Measurements from ENCODE around the gene F5. TPM values are rescaled to one million over a fixed set of nuclear protein-coding genes. Genes with fewer than 3 reads are reported as not detected.

Gene F5
- total RNA-seq, 1 experiment from 2014 or later, result 0.37 TPM

GRCh38 chr1:169473347-169473746 lies 112.9 kb downstream of the F5 start:
- Histone ChIP-seq H2AFZ (ENCODE audit: low read depth, low read length, poor library complexity, severe bottlenecking) (no peak overlapping the region), H3K4me3 (replicated peaks in 1 of 2; ENCODE audit: low read depth in 1 of 2, low read length in 2 of 2) (no peak overlapping the region), H3K27ac (ENCODE audit: low read depth, low read length) (no peak overlapping the region), H3K9me3 (ENCODE audit: control insufficient read depth in 1 of 2, insufficient read depth in 1 of 2, low read depth in 1 of 2, low read length in 2 of 2) (no peaks in the 10 kb centered on the region), H3K9me2 (ENCODE audit: insufficient read depth) (no peaks in the 10 kb centered on the region), H3K4me1 (ENCODE audit: control insufficient read depth in 1 of 2, insufficient read depth in 2 of 2, low read length in 2 of 2) (peaks cover 0 to 10% of the 10 kb centered on the region in 2 experiments; a peak in 2 of 4 replicates), H3K4me2 (ENCODE audit: low read length) (no peak overlapping the region), H3K79me2 (ENCODE audit: insufficient read depth, low read length) (peaks cover 8% of the 10 kb centered on the region), H3K9ac (ENCODE audit: low read length) (no peak overlapping the region), H4K20me1 (ENCODE audit: insufficient read depth) (no peaks in the 10 kb centered on the region), H3K27me3 (ENCODE audit: insufficient read depth, low read length) (no peaks in the 10 kb centered on the region), H3K36me3 (ENCODE audit: control insufficient read depth in 1 of 2, insufficient read depth in 2 of 2, low read length in 2 of 2) (peaks cover 2 to 5% of the 10 kb centered on the region in 2 experiments; a peak in 2 of 4 replicates)
- ChIA-PET CTCF (interaction anchor here (1.1 kb wide), 1 partner anchor 9 kb away, joined by 3 read pairs; no protein-coding TSS in a partner anchor), POLR2A (no interaction called here), RAD21 (ENCODE audit: low non-redundant PET in 1 of 2, low total read pairs in 2 of 2, uncharacterized antibody in 2 of 2, unreplicated experiment in 2 of 2) (no interaction called here)
- ATAC-seq (no peak), DNase-seq (ENCODE audit: low read depth, low spot score) (no peak)
- intact Hi-C loops (cut with micrococcal nuclease), result no loop called here
- BruUV-seq (replicated peaks), result no TSS peak
- no peak for TF ChIP-seq EZH2 (IDR thresholded peaks at IDR 0.05)
- TF ChIP-seq CEBPB (IDR thresholded peaks at IDR 0.05; ENCODE audit: low read depth), result peak; percentile 43; the same call in 1 of the 2 replicates
- TF ChIP-seq EGR1 (IDR thresholded peaks at IDR 0.05; ENCODE audit: low read depth), result no peak
- peak; percentile 34; the same call in 1 of the 2 replicates for TF ChIP-seq FOSL1 (IDR thresholded peaks at IDR 0.05; ENCODE audit: low read depth)
- TF ChIP-seq YY1 (IDR thresholded peaks at IDR 0.05; ENCODE audit: extremely low read depth, insufficient replicate concordance, low read depth, low read length), result no peak
- no peak for TF ChIP-seq POLR2A (IDR thresholded peaks at IDR 0.05; ENCODE audit: borderline replicate concordance, extremely low read depth, insufficient read depth, insufficient read length)
- TF ChIP-seq ZNF274 (IDR thresholded peaks at IDR 0.05; ENCODE audit: low read depth, low read length), result no peak
- no peak for TF ChIP-seq ATF3 (IDR thresholded peaks at IDR 0.05)
- TF ChIP-seq CTCF (IDR thresholded peaks at IDR 0.05 in 2 of 3, conservative IDR thresholded peaks at IDR 0.05 in 1 of 3; ENCODE audit: borderline replicate concordance in 1 of 3, insufficient read depth in 1 of 3, low read depth in 2 of 3, low read length in 2 of 3), result no peak
- TF ChIP-seq REST (IDR thresholded peaks at IDR 0.05; ENCODE audit: low read depth), result no peak
- TF ChIP-seq SRF (IDR thresholded peaks at IDR 0.05; ENCODE audit: low read depth), result no peak
- no peak for TF ChIP-seq POLR2AphosphoS5 (IDR thresholded peaks at IDR 0.05; ENCODE audit: low read depth, low read length)
- TF ChIP-seq SIN3A (IDR thresholded peaks at IDR 0.05; ENCODE audit: low read depth), result no peak
- TF ChIP-seq JUND (IDR thresholded peaks at IDR 0.05), result 0 out of 2 replicates have a peak, but pooled peaks have one; percentile 23
- TF ChIP-seq SP1 (IDR thresholded peaks at IDR 0.05; ENCODE audit: low read depth), result peak; percentile 31; the same call in 1 of the 2 replicates
- no peak for TF ChIP-seq TCF7L2 (IDR thresholded peaks at IDR 0.05; ENCODE audit: borderline replicate concordance, extremely low read depth, insufficient read depth, insufficient read length)
- TF ChIP-seq ZBTB33 (IDR thresholded peaks at IDR 0.05; ENCODE audit: extremely low read depth, insufficient replicate concordance, low read length), result no peak
- 0 out of 2 replicates have a peak, but pooled peaks have one; percentile 27 for TF ChIP-seq CBX3 (IDR thresholded peaks at IDR 0.05; ENCODE audit: low read depth)
- no peak for TF ChIP-seq RAD21 (IDR thresholded peaks at IDR 0.05; ENCODE audit: low read depth)
- no peak for TF ChIP-seq EZH2phosphoT487 (IDR thresholded peaks at IDR 0.05; ENCODE audit: borderline replicate concordance)
- TF ChIP-seq ZFX (IDR thresholded peaks at IDR 0.05), result no peak
- TF ChIP-seq ELF1 (IDR thresholded peaks at IDR 0.05; ENCODE audit: borderline replicate concordance, low read depth), result no peak
